ENCODE results near the gene SHISA7.

Gene SHISA7

GRCh38 chr19:55455576-55456235 is 12.6 kb upstream of the SHISA7 start:
- no peak for TF ChIP-seq CTCF (IDR thresholded peaks at IDR 0.05; ENCODE audit: borderline replicate concordance, insufficient read depth, low read depth, low read length)
- H3K4me3 ChIP-seq (ENCODE audit: low read depth, low read length) = no peak overlapping the region

- H3K4me3 ChIP-seq (ENCODE audit: low read depth, low read length) = no peak overlapping the region
- peak; percentile 76 for TF ChIP-seq CTCF (IDR thresholded peaks at IDR 0.05; ENCODE audit: borderline replicate concordance, insufficient read depth, low read depth, low read length)
These were observed 11.7 kb upstream of the SHISA7 start for GRCh38 chr19:55454787-55455243.

- no peak overlapping the region for H3K4me3 ChIP-seq (ENCODE audit: low read depth, low read length)
- no peak for TF ChIP-seq CTCF (IDR thresholded peaks at IDR 0.05; ENCODE audit: borderline replicate concordance, insufficient read depth, low read depth, low read length)
These were observed 10.6 kb upstream of the SHISA7 start for GRCh38 chr19:55453511-55454260.

GRCh38 chr19:55452749-55453346 is 9.7 kb upstream of the SHISA7 start:
- no peak overlapping the region for H3K4me3 ChIP-seq (ENCODE audit: low read depth, low read length)

GRCh38 chr19:55451965-55452748 is 9.1 kb upstream of the SHISA7 start:
- H3K4me3 ChIP-seq (ENCODE audit: low read depth, low read length) = no peak overlapping the region

More at GRCh38 chr19:55452749-55453346, 9.7 kb upstream of the SHISA7 start:
- no peak for TF ChIP-seq CTCF (IDR thresholded peaks at IDR 0.05; ENCODE audit: borderline replicate concordance, insufficient read depth, low read depth, low read length)

More at GRCh38 chr19:55451965-55452748, 9.1 kb upstream of the SHISA7 start:
- TF ChIP-seq CTCF (IDR thresholded peaks at IDR 0.05; ENCODE audit: borderline replicate concordance, insufficient read depth, low read depth, low read length) = no peak

All from GM12875 (cell line).